Ureter (tissue), 1 donor: ENCODE measurements around the gene KIR3DL2. TPM values are rescaled to one million over a fixed set of nuclear protein-coding genes. Genes with fewer than 3 reads are reported as not detected.
"Not testable (repeated sequence)": the region's sequence is repeated elsewhere in the genome, so short reads cannot be mapped to it uniquely, and the experiment has no call there.

ENCODE experiments used
- DNase-seq: peaks from one replicate; pipeline ENCODE4 v3.0.0-alpha.2; 2020; ENCODE audit warnings: low spot score
- total RNA-seq: library from RNA; stranded (reverse); gene quantifications from one replicate; pipeline ENCODE4 v1.2.4, GENCODE V29; 2023
- donor health status: DM: yes; HTN: yes; CAD: no.

KIR3DL2 gene
- not detected for total RNA-seq

DNA sequence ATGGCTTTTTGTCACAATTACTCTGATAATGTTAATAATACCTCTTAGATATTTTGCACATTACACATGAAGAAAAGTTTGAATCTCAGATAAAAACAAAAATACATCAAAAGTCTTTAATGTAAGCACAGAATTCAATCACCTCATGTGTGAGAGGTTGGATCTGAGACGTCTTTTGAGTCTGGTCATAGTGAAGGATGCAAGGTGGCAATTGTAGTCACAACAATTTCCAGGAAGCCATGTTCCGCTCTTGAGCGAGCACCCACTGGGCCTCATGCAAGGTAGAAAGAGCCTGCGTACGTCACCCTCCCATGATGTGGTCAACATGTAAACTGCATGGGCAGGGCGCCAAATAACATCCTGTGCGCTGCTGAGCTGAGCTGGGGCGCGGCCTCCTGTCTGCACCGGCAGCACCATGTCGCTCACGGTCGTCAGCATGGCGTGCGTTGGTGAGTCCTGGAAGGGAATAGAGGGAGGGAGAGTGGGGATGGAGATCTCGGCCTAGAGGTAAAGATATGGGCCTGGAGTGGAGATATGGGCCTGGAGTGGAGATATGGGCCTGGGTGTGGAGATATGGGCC is at the start of gene KIR3DL2:
Gene KIR3DL2, plus strand, starts transcription at position 383 of the 580 bp plus-strand sequence. Its CDS starts 33 bp downstream, at position 416.
- DNase-seq = not testable (repeated sequence)

DNA sequence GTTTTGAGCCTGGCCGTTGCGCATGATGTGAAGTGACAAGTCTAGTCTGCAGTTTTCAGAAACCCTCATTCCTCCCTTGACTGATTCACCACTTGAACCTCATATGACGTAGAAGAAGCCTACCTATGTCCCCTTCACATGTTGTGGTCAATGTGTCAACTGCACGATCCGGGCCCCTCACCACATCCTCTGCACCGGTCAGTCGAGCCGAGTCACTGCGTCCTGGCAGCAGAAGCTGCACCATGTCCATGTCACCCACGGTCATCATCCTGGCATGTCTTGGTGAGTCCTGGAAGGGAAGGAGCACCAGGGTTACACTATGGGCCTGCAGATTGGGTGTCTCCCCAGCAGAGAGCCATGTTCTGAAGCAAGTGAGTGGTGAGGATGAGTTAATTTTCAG is 46.8 kb upstream of the KIR3DL2 start, which contains the start of gene KIR2DL4:
Gene KIR2DL4, plus strand, starts transcription at position 201 of the 400 bp plus-strand sequence. Its CDS starts 42 bp downstream, at position 243.
- DNase-seq = no peak

DNA sequence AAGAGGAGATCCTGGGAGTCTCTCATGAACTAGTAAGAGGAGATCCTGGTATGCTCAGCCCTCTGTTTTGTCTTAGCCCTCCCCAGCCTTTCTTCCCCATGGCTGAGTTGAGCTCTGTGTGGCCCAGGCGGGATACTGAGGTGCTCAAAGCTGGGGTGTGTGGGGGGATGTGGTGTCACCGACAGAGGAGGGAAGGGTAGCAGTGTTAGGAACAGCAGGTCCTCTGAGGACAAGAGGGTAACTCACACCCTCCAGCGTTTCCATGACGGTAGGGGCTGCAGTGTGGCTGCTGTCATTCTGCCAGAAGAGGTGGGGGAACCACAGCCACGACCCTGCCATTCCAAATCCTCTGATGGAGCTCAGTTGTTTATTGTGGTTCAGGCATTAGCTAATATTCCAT is 46.1 kb upstream of the KIR3DL2 start:
- no peak for DNase-seq

DNA sequence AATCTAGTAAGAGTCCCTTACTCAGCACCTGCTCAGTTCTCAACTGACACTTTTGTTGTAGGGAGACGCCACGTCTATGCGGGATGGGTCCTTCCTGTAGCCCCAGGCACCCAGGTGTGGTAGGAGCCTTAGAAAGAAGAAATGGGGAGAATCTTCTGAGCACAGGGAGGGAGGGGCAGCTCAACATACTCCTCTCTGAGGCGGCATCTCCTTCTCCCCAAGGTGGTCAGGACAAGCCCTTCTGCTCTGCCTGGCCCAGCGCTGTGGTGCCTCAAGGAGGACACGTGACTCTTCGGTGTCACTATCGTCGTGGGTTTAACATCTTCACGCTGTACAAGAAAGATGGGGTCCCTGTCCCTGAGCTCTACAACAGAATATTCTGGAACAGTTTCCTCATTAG is 45.7 kb upstream of the KIR3DL2 start:
- DNase-seq = no peak

DNA sequence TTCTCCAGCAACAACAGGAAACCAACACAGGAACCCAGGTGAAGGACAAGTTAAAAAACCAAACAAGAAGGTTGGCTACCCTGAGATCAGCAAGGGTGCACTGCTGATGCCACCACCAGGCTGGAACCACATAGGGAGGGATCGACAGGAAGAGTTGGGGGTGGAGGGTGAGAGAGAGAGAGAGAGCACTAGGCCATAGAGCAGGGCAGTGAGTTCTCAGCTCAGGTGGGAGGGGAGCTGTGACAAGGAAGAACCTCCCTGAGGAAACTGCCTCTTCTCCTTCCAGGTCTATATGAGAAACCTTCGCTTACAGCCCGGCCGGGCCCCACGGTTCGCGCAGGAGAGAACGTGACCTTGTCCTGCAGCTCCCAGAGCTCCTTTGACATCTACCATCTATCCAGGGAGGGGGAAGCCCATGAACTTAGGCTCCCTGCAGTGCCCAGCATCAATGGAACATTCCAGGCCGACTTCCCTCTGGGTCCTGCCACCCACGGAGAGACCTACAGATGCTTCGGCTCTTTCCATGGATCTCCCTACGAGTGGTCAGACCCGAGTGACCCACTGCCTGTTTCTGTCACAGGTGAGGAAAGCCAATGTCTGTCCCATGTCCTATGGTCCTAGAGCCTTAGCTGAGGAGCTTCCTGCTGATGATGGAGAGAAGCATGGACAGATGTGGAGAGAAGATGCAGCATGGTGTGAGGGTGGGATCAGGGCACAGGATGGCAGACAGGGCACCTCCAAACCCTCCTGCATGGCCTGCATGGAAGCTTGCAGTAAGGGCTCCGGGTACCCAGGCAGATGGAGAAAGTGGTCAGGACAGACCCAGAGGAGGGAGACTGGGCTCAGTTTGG is 44.4 kb upstream of the KIR3DL2 start:
- DNase-seq = no peak

DNA sequence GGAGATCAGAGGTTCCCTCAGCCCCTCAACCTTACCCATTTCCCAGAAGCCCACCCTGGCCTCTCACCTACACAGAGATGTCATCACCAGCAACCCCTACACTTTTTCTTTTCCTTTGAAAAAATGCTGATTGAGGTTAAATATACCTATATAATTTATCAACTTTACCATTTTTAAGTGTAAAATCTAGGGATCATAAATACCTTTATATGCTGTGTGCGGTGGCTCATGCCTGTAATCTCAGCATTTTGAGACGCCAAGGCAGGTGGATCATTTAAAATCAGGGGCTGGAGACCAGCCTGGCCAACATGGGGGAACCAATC is 43.8 kb upstream of the KIR3DL2 start:
- DNase-seq = no peak

DNA sequence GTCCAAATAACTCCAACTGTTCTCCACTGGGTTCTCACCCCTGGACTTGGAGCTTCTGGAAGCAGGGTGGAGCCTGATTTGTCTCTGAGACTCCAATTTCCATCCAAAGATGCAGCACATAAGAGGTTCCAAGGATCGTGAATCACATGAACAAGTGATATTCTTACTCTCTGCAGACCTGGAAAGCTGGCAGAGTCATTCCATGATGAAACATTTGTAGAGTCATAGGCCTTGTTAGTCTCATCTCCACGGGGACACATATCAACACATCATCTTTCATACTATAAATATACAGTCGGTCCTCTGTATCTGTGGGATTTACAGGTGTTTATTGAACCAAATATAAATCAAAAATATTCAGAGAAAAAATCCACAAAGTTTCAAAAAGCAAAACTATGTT is 35.7 kb upstream of the KIR3DL2 start:
- DNase-seq = not testable (repeated sequence)

DNA sequence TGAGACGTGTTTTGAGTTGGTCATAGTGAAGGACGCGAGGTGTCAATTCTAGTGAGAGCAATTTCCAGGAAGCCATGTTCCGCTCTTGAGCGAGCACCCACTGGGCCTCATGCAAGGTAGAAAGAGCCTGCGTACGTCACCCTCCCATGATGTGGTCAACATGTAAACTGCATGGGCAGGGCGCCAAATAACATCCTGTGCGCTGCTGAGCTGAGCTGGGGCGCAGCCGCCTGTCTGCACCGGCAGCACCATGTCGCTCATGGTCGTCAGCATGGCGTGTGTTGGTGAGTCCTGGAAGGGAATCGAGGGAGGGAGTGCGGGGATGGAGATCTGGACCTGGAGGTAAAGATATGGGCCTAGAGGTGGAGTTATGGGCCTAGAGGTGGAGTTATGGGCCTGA is 34.0 kb upstream of the KIR3DL2 start, which contains the start of gene KIR3DL1:
Gene KIR3DL1, plus strand, starts transcription at position 218 of the 400 bp plus-strand sequence.
- not testable (repeated sequence) for DNase-seq

DNA sequence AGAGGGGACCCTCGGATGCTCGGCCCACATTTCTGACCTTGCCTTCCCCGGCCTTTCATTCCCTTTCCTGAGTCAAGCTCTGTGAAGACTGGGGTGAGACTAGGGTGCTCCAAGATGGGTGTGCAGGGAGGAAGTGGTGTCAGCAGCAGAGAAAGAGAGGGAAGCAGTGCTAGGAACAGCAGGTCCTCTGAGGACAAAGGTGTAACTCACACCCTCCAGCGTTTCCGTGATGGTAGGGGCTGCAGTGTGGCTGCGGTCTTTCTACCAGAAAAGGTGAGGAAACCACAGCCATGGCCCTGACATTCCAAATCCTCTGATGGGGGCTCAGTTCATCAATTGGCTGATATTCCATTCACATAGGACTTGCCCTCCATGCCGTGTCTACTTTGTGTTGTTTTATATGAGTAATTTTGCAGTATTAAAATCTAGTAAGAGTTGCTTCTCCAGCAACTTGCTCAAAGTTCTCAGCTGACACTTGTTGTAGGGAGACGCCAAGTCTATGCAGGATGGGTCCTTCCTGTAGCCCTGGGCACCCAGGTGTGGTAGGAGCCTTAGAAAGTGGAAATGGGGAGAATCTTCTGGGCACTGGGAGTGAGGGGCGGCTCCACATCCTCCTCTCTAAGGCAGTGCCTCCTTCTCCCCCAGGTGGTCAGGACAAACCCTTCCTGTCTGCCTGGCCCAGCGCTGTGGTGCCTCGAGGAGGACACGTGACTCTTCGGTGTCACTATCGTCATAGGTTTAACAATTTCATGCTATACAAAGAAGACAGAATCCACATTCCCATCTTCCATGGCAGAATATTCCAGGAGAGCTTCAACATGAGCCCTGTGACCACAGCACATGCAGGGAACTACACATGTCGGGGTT is 32.3 kb upstream of the KIR3DL2 start:
- DNase-seq = no peak

DNA sequence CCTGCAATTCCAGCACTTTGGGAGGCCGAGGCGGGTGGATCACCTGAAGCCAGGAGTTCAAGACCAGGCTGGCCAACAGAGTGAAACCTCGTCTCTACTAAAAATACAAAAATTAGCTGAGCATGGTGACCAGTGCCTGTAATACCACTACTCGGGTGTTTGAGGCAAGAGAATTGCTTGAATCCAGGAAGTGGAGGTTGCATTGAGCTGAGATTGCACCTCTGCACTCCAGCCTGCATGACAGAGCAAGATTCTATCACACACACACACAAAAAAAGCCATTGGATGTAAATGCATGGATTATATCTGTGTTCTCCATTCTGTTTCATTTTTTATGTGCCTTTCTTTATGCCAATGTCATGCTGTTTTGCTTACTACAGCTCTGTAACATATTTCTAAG is 25.8 kb upstream of the KIR3DL2 start:
- not testable (repeated sequence) for DNase-seq

DNA sequence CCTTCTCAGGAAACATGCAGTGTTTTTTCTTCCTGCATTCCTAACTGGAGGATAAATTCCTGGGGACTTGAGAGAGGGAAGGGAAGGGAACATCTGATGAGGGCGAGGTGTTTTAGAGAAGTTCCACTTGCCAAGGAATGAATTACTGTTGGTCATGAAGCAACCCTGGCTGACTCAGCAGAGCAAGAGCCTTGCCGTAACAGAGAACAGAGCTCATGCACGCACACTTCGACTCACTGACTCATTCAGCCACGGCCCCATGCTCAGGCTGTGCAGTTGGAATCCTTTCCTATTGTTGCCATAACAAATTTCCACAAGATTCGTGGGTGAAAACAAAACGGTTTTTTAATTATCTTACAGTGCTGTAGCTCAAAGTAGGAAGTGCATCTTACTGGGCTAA is 24.9 kb upstream of the KIR3DL2 start:
- not testable (repeated sequence) for DNase-seq

DNA sequence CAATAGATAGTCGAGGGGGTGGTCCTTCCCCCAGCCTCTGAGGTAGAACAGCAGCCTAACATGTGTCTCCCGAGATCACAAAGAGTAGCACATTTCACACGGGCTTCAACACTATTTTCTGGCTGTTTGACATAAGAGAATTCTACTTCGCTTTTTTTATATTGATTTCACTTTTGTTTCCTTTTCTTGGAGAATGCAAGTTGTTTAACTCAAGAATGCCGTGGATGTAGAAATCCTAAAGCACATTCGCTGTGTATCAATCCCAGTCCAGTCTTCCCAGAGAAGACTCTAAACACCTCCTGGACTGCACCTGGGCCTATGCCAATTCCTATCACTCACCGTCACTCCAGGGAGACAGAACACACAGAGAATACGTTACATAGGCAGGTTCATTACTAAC is 22.2 kb upstream of the KIR3DL2 start:
- DNase-seq = not testable (repeated sequence)

DNA sequence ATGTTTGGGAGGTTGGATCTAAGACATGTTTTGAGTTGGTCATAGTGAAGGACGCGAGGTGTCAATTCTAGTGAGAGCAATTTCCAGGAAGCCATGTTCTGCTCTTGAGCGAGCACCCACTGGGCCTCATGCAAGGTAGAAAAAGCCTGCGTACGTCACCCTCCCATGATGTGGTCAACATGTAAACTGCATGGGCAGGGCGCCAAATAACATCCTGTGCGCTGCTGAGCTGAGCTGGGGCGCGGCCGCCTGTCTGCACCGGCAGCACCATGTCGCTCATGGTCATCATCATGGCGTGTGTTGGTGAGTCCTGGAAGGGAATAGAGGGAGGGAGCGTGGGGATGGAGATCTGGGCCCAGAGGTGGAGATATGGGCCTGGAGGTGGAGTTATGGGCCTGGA is 17.7 kb upstream of the KIR3DL2 start, which contains the start of gene KIR2DS4:
Gene KIR2DS4, plus strand, starts transcription at position 181 of the 400 bp plus-strand sequence.
- DNase-seq = not testable (repeated sequence)

DNA sequence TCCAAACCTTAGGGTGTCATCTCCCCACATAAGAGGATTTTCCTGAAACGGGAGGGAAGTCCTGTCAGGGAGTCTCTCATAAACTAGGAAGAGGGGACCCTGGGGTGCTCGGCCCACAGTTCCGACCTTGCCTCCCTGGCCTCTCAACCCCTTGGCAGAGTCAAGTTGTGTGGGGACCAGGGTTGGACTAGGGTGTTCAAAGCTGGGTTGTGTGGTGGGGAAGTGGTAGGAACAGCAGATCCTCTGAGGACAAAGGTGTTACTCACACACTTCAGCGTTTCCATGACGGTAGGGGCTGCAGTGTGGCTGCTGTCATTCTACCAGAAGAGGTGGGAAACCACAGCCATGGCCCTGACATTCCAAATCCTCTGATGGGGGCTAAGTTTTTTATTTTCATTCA is 15.1 kb upstream of the KIR3DL2 start:
- not testable (repeated sequence) for DNase-seq

DNA sequence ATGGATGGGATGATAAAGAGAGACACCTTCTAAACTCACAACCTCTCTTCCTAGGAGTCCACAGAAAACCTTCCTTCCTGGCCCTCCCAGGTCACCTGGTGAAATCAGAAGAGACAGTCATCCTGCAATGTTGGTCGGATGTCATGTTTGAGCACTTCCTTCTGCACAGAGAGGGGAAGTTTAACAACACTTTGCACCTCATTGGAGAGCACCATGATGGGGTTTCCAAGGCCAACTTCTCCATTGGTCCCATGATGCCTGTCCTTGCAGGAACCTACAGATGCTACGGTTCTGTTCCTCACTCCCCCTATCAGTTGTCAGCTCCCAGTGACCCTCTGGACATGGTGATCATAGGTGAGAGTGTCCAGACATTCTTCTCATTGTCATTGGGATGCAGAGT is 12.7 kb upstream of the KIR3DL2 start:
- DNase-seq = not testable (repeated sequence)

DNA sequence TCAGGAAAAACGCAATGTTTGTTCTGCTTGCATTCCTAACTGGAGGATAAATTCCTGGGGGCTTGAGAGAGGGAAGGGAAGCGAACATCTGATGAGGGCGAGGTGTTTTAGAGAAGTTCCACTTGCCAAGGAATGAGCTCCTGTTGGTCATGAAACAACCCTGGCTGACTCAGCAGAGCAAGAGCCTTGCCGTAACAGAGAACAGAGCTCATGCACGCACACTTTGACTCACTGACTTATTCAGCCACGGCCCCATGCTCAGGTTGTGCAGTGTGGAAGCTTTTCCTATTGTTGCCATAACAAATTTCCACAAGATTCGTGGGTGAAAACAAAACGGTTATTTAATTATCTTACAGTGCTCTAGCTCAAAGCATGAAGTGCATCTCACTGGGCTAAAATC is 7.1 kb upstream of the KIR3DL2 start:
- DNase-seq = not testable (repeated sequence)

DNA sequence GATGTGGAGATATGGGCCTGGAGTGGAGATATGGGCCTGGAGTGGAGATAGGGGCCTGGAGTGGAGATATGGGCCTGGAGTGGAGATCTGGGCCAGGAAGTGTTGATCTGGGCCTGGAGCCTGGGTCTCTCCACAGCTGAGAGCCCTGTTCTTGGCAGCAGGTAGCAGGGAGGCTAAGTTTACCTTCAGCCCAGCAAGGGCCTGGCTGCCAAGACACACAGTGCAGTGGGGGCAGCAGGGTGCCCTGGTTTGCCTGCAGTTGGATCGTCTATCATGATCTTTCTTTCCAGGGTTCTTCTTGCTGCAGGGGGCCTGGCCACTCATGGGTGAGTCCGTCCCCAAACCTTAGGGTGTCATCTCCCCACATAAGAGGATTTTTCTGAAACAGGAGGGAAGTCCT is 687 bp downstream of the KIR3DL2 start:
- DNase-seq = no peak

DNA sequence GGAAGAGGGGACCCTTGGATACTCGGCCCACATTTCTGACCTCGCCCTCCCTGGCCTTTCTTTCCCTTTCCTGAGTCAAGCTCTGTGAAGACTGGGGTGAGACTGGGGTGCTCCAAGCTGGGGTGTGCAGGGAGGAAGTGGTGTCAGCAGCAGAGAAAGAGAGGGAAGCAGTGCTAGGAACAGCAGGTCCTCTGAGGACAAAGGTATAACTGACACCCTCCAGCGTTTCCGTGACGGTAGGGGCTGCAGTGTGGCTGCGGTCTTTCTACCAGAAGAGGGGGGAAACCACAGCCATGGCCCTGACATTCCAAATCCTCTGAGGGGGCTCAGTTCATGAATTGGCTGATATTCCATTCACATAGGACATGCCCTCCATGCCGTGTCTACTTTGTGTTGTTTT is 1.1 kb downstream of the KIR3DL2 start:
- DNase-seq = no peak

DNA sequence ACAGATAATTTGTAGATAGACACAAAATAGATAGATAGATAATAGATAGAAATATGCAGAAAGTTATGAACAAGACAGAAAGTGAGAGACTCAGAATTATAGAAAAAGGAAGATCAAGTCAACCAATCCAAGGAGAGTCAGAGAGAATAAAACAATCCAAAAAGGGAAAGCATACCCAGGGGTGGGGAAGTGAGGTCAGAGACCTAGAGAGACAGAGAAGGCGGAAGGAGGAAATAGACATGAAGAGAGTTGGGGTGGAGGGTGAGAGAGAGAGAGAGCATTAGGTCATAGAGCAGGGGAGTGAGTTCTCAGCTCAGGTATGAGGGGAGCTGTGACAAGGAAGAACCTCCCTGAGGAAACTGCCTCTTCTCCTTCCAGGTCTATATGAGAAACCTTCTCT is 5.0 kb downstream of the KIR3DL2 start:
- DNase-seq = not testable (repeated sequence)

DNA sequence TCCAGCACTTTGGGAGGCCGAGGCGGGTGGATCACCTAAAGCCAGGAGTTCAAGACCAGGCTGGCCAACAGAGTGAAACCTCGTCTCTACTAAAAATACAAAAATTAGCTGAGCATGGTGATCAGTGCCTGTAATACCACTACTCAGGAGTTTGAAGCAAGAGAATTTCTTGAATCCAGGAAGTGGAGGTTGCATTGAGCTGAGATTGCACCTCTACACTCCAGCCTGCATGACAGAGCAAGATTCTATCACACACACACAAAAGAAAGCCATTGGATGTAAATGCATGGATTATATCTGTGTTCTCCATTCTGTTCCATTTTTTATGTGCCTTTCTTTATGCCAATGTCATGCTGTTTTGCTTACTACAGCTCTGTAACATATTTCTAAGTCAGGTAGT is 8.2 kb downstream of the KIR3DL2 start:
- DNase-seq = not testable (repeated sequence)

DNA sequence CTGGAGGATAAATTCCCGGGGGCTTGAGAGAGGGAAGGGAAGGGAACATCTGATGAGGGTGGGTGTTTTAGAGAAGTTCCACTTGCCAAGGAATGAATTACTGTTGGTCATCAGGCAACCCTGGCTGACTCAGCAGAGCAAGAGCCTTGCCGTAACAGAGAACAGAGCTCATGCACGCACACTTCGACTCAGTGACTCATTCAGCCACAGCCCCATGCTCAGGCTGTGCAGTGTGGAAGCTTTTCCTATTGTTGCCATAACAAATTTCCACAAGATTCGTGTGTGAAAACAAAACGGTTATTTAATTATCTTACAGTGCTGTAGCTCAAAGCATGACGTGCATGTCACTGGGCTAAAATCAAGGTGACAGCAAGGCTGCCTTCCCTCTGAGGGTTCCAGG is 9.2 kb downstream of the KIR3DL2 start:
- not testable (repeated sequence) for DNase-seq

DNA sequence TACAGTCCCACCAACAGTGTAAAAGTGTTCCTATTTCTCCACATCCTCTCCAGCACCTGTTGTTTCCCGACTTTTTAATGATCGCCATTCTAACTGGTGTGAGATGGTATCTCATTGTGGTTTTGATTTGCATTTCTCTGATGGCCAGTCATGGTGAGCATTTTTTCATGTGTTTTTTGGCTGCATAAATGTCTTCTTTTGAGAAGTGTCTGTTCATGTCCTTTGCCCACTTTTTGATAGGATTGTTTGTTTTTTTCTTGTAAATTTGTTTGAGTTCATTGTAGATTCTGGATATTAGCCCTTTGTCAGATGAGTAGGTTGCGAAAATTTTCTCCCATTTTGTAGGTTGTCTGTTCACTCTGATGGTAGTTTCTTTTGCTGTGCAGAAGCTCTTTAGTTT is 13.2 kb downstream of the KIR3DL2 start:
- DNase-seq = not testable (repeated sequence)
